ENCODE data around the gene APOBR. TPM values are rescaled to one million over a fixed set of nuclear protein-coding genes. Genes with fewer than 3 reads are reported as not detected.
A peak's percentile ranks its signal among the peaks of the same experiment; 100 is the strongest.

APOBR gene
- total RNA-seq, 1 donor from 2014 or later: not detected

- Mint-ChIP-seq H3K27ac (no peak overlapping the region), H3K9me3 (no peaks in the 10 kb centered on the region), H3K4me1 (peaks cover 5% of the 10 kb centered on the region), H3K36me3 (no peaks in the 10 kb centered on the region), H3K27me3 (ENCODE audit: insufficient read depth, low read depth) (no peaks in the 10 kb centered on the region), H3K4me3 (no peak overlapping the region)
- H3K4me2 ChIP-seq: no peak overlapping the region
- H3K4me3 ChIP-seq: no peak overlapping the region
- no peak overlapping the region for H3K27ac ChIP-seq
- TF ChIP-seq EZH2 (IDR thresholded peaks at IDR 0.05) (no peak), EZH2phosphoT487 (IDR thresholded peaks at IDR 0.05) (no peak), CTCF (IDR thresholded peaks at IDR 0.05) (no peak)
- no peaks in the 10 kb centered on the region for H4K20me1 ChIP-seq (ENCODE audit: low read depth)
- no peaks in the 10 kb centered on the region for H3K79me2 ChIP-seq (ENCODE audit: low read depth)
- peaks cover 16% of the 10 kb centered on the region for H3F3A ChIP-seq (ENCODE audit: low read depth)
- H3K9ac ChIP-seq: no peak overlapping the region
- H2AFZ ChIP-seq (replicated peaks): no peak overlapping the region
- no peak for DNase-seq (ENCODE audit: low spot score)
- H3K9me3 ChIP-seq (ENCODE audit: low read depth): no peaks in the 10 kb centered on the region
- H3K36me3 ChIP-seq: no peaks in the 10 kb centered on the region
- H3K4me1 ChIP-seq: no peaks in the 10 kb centered on the region
- H3K27me3 ChIP-seq: no peaks in the 10 kb centered on the region
These were observed 34.7 kb downstream of the APOBR start for GRCh38 chr16:28529124-28529523.

- Mint-ChIP-seq H3K27ac (peak overlapping the region; percentile 5), H3K4me3 (no peak overlapping the region), H3K36me3 (no peaks in the 10 kb centered on the region), H3K4me1 (peaks cover 5% of the 10 kb centered on the region), H3K9me3 (no peaks in the 10 kb centered on the region), H3K27me3 (ENCODE audit: insufficient read depth, low read depth) (no peaks in the 10 kb centered on the region)
- DNase-seq (ENCODE audit: low spot score): peak; percentile 86
- no peaks in the 10 kb centered on the region for H3K36me3 ChIP-seq
- peaks cover 16% of the 10 kb centered on the region for H3F3A ChIP-seq (ENCODE audit: low read depth)
- peak overlapping the region; percentile 49 for H3K4me2 ChIP-seq
- no peak for TF ChIP-seq CTCF (IDR thresholded peaks at IDR 0.05)
- no peak for TF ChIP-seq EZH2 (IDR thresholded peaks at IDR 0.05)
- no peak for TF ChIP-seq EZH2phosphoT487 (IDR thresholded peaks at IDR 0.05)
- H3K9me3 ChIP-seq (ENCODE audit: low read depth): no peaks in the 10 kb centered on the region
- no peak overlapping the region for H3K4me3 ChIP-seq
- H3K79me2 ChIP-seq (ENCODE audit: low read depth): no peaks in the 10 kb centered on the region
- no peaks in the 10 kb centered on the region for H3K4me1 ChIP-seq
- peak overlapping the region; percentile 84 for H2AFZ ChIP-seq (replicated peaks)
- no peak overlapping the region for H3K9ac ChIP-seq
- peak overlapping the region; percentile 18 for H3K27ac ChIP-seq
- no peaks in the 10 kb centered on the region for H3K27me3 ChIP-seq
- no peaks in the 10 kb centered on the region for H4K20me1 ChIP-seq (ENCODE audit: low read depth)
These were observed 37.6 kb downstream of the APOBR start for GRCh38 chr16:28531777-28532744.

- no peak overlapping the region for H3K4me3 ChIP-seq
- no peak overlapping the region for H3K27ac ChIP-seq
- no peaks in the 10 kb centered on the region for H4K20me1 ChIP-seq (ENCODE audit: low read depth)
- H3K4me1 ChIP-seq: no peaks in the 10 kb centered on the region
- H3K9me3 ChIP-seq (ENCODE audit: low read depth): no peaks in the 10 kb centered on the region
- Mint-ChIP-seq H3K27me3 (ENCODE audit: insufficient read depth, low read depth) (peaks cover 2% of the 10 kb centered on the region), H3K4me1 (peaks cover 5% of the 10 kb centered on the region), H3K4me3 (no peak overlapping the region), H3K9me3 (no peaks in the 10 kb centered on the region), H3K27ac (no peak overlapping the region), H3K36me3 (no peaks in the 10 kb centered on the region)
- TF ChIP-seq CTCF (IDR thresholded peaks at IDR 0.05) (no peak), EZH2 (IDR thresholded peaks at IDR 0.05) (no peak)
- H3K36me3 ChIP-seq: no peaks in the 10 kb centered on the region
- H3K4me2 ChIP-seq: no peak overlapping the region
- H3K27me3 ChIP-seq: no peaks in the 10 kb centered on the region
- H2AFZ ChIP-seq (replicated peaks): no peak overlapping the region
- no peak overlapping the region for H3K9ac ChIP-seq
- H3K79me2 ChIP-seq (ENCODE audit: low read depth): no peaks in the 10 kb centered on the region
- peaks cover 16% of the 10 kb centered on the region for H3F3A ChIP-seq (ENCODE audit: low read depth)
- no peak for DNase-seq (ENCODE audit: low spot score)
These were observed 38.7 kb downstream of the APOBR start for GRCh38 chr16:28532940-28533647.

Measured in neural progenitor cell (in vitro differentiated cells).